Superior temporal gyrus (tissue), 1 donor: Measurements from ENCODE around the gene ST6GALNAC3.
"Not testable (repeated sequence)": the region's sequence is repeated elsewhere in the genome, so short reads cannot be mapped to it uniquely, and the experiment has no call there.

ENCODE experiments used
- DNase-seq: peaks from one replicate; pipeline ENCODE4 v3.0.0-alpha.2; 2016; ENCODE audit errors: extremely low spot score

The ST6GALNAC3 gene

DNA sequence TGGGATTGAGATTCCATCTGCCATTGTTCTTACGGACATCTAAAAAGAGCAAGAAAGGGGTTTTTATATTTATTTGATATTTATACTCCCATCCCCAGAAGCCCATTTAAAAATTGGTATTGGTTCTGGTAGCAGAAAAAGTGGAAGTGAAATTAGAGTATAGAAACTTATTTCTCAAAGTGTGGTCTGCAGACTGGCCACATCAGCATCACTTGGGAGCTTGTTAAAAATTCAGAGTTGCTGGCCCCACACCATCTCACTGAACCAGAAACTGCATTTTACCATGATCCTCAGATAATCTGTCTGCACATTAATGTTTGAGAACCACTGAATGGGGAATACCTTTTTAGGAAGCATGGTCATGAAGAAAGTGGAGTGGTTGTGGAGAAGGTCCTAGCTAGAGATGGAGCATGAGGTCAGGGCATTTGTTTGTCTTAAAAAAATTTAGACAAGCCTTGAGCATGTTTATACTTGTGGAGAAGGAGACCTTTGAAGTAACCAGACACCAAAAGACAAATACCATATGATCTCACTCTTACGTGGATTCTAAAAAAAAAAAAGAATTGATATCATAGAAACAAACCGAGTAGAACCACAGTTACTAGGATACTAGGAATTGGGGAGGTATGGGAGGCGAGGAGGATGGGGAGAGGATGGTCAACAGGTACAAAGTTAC is 116.3 kb downstream of the ST6GALNAC3 start:
- DNase-seq, result no peak

DNA sequence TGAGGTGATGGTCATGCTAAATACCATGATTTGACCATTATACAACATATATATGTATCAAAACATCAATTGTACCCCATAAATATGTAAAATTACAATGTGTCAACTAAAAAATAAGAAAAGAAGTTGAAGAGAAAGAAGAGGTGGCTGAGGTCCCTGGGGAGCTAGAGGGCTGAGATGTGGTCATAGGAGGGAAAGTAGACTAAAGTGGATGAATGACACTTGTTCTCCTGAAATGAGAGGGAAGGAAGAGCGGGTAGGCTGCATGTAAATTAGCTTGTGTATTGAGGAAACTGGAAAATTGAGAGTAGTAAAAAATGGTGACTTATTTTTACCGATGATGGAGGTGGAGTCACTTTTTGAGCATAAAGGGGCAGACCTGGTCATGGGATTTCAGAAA is 117.0 kb downstream of the ST6GALNAC3 start:
- DNase-seq, result no peak

DNA sequence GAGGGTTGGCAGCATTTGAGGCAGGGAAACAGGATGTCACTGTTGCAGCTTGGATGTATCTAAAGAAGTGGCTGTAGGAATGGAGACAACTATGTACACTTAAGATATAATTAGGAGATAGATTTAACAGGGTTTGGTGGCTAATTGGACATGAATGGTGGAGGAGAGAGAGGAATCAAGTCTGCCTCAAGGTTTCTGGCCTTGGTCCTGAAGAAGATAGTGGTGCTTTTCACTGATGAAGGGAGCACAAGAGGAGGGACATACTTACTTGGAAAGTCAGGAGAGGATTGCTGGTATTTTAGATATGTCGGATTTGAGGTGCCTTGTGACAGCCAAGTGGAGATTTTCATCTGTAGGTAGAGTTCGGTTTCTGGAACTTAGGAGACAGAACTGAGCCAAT is 123.9 kb downstream of the ST6GALNAC3 start:
- DNase-seq, result no peak

DNA sequence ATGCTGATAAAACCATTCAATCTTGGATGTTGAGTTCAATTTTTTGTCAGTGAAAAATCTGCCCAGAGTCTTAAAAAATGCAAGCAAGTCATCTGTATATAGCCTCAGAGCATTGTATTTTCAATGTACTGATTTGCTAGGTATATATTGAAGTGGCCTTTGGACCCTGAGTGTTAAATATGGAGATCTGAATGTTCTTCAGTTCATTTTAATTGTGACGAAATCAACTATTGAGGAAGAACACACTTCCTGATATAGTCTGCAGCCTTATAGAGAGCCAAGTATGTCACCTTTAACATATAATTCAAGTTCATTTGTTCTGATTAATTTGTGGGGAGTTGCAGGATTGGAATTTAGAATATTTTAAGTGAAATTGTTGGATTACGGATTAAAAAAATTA is 128.1 kb downstream of the ST6GALNAC3 start:
- no peak for DNase-seq

DNA sequence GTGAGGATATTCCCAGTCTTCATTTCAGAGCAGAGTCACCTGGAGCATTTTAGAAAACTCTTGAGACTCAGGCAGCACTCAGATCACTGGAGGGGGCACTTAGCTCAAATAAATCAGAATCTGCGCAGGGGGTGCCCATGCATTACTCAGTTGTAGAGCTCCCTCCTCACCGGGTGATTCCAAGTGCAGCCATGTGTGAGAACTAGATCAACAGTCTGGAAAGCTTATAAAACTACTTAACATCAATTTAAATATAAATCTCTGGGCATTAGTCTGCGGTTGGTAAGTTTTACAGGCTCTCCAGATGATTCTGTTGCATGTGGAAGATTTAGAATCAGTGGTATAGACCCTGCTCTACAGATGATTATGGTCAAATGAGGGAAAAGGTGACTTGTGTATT is 128.6 kb downstream of the ST6GALNAC3 start:
- DNase-seq, result no peak

DNA sequence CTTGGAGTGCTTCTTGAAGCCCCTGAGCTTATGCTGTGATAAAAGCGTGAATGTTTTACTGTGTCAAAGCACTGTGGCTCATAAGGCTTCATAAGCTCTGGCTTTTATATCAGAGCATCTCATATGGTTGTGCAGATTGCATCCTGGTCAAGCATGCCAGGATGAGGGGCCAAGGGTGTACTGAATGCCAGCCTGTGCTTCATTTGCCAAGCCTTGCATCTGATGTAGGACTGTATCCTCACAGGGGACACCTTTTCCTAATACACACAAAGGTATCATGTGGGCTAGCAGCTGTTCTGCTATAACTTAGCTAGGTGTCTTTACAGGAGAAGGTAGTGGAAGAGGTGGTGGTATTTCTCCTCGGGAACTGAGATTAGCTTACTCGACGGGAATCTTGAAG is 134.7 kb downstream of the ST6GALNAC3 start:
- DNase-seq, result no peak

DNA sequence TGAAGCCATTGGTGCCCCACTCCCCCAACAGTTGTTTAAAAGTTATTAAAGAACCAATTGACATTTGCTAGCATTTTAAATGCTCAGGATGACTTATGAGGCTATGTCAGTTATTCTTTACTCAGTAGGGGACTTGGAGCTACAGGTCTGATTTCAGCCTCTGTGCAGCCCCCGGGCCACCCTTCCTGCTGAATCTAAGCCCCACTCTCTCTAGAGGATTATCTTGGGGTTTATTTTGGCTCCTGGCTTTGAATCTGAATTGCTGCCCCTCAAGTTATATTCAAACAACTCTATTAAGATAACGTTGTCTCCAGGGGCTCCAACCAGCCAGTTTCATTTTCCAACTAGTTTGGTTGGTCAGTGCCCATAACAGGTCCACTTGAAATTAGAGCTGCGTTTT is 135.1 kb downstream of the ST6GALNAC3 start:
- no peak for DNase-seq

DNA sequence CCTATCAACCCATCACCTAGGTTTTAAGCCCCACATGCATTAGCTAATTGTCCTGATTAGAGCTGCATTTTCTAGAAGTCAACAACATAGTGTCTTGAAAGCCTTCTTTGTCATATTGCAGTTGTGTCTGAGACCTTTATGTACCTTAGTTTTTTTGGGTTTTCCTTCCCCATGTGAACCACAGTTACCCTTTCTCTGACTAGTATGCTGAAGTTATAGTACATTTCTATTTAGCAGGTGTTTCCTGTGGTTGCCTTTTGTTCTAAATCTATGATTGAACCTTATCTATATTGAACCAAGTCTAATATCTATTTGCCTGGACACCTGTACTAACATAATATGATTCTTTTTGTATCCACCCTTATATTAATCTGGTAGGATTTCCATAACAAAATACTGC is 135.6 kb downstream of the ST6GALNAC3 start:
- no peak for DNase-seq

DNA sequence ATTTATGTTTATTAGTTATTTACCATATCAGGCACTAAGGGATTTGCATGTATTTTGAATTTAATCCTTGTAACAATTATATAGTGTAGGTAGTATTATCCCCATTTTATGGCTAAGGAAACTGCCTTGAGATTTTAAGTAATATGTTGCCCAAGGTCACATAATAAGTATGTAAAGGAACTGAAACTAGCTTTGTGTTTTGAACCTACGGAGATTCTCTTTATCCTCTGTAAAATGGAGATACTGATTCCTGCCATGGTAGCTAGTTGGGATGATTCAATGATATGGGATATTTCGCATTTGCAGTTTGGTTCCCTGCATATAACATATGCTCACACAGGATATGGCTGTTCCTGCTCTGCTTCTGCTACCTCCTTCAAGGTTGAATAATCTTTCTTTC is 144.3 kb downstream of the ST6GALNAC3 start:
- DNase-seq, result no peak

DNA sequence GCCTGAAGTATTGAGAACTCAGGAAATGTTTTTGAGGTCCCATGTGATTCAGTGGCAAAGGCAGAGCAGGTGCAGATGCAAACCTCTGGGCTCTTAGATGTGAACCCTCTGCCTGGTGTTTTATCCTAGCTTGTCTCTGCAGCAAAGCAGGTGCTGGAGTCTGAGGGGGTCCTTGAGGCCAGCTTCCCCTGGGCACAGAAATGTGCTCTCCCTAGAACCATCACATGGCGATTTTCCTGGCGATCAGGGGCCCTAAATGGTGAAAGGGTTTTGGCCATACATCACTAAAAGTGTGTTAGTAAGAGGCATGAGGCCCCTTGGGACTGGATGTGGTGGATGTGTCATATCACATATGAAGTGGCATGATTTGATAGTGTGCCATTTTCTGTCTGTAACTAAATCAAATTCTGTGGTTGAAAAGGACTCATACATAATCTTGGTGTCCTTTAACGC is 144.8 kb downstream of the ST6GALNAC3 start:
- DNase-seq, result no peak

DNA sequence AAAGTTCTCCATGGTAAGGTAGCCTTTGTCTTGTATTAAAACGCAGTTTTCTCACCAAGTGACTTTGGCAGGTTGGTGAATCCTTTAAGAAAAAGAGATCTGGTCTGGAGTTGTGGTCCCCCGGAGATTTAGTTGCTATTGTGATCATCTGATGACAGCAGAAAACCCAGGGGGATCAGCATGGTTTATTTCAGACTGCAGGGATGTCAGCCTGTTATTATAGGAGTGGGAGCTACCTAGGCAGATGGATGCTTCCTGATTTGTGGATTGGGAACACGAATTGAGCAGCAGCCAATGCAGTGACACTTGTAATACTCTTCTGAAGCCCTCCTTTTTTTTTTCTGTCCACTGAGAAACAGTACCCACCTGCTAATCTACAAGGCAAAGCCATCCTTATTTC is 150.2 kb downstream of the ST6GALNAC3 start:
- no peak for DNase-seq

DNA sequence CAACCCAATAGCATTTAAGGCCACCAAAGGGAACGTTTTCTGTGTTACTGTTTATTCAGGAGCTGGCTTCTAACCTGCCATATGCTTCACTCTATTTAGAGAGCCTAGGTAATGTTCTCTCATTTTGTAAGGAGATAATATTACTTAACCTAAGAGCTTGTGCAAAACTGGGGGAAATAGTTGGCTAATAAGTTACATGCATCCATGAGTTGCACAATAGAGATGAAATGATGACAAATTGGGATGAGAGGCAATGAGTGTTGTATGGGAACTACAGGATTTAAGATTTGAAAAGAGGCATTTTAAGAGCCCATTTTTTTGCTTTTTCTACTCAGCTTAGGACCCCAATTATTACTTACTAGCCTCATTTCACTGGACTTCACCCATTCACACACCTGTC is 151.0 kb downstream of the ST6GALNAC3 start:
- no peak for DNase-seq

DNA sequence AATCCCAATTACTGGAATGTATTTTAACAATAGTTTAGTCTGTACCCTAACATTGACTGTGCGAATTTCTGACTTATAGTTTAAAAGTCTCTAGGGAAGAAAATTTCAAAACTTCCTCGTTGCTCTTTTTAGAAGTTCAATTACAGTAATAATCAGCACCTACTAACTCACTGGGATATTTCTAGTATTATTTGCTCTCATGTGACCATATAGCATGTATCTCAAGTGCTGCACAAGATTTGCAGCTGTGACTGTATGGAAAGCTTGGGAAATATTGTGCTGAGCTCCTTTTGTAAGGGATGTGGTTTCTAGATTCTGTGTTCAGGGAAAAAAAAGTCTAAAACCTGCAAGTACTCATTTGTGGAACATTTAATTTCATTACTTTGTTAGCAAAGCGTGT is 153.1 kb downstream of the ST6GALNAC3 start:
- DNase-seq, result no peak

DNA sequence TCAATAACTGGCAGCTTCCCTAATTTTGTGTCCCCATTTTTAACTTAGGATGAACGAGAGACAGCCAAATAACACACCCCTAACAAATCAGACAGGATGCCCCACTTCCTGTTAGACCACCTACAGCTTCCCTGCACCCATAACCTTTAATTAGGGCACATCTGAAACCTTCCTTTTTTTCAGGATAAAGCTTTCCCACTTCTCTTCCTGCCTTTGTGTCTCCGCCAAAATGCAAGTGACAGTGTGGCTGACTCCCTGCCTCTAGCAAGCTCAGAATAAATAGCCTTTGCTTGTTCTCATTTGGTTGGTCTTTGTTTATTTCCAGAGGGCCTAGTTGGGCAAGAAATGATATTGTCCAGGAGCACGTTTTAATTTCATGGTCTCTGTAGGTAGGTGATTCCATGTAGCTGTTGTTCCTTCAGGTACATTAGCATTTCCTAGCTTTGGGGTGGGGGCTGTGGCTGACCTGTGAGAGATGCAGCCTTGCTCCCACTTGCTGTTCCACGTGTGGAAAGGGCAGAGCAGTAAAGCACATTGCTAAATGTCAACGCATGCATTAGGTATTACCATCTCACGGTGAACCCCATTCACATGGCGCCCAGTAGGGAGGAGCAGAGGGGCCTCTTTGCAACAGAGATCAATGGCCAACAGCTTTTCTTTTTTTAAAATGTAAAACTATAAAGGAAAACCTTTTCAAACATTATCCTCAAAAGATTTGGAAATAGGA is 154.9 kb downstream of the ST6GALNAC3 start:
- DNase-seq, result no peak

DNA sequence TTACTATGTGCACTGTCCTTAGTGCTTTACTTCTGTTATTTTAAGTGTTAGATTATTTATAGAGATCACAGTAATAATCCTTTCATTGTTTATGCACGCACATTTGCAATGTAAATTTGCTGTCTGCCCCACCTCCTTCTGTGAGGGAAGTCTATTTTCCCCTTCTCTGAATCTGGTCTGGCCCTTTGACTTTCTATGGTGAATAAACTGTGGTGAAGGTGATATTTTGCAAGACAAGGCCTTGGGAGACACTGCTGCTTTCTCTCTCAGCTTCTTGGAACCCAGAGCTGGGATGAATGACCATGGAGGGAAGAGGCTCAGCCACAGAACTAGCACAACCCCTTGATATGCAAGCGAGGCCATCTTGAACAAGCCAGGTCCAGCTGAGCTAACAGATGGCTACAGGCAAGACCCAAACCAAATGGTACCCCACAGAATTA is 156.3 kb downstream of the ST6GALNAC3 start:
- no peak for DNase-seq

DNA sequence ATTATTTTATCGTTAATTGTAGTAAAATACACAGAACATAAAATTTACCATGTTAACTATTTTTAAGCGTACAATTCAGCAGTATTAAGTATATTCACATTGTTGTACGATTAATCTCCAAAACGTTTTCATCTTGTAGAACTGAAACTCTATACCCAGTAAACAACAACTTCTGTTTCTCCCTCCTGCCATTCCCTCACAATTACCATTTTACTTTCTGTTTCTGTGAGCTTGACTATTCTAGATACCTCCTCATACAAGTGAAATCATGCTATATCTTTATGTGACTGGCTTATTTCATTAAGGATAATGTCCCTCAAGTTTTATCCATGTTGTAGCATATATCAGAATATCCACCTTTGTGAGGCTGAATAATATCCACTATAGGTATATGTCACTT is 156.8 kb downstream of the ST6GALNAC3 start:
- DNase-seq, result no peak

DNA sequence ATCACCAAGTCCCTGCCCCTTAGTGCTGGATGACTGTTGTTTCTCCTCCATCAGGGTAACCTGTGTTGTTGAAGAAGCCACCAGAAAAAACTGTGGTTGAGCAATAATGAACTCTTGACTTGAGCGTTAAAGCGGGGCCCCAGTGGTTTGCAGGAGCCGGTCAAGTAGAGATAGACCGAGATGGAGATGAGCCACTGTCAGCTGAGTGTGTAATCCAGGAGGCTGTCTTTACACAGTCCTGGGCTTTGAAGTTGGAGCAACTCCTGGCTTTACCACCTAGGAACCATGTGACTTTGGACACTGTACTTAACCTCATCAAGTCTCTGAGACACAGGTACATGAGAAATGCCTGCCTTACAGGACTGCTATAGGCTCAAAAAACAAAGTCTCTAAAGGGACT is 158.1 kb downstream of the ST6GALNAC3 start:
- DNase-seq, result no peak

DNA sequence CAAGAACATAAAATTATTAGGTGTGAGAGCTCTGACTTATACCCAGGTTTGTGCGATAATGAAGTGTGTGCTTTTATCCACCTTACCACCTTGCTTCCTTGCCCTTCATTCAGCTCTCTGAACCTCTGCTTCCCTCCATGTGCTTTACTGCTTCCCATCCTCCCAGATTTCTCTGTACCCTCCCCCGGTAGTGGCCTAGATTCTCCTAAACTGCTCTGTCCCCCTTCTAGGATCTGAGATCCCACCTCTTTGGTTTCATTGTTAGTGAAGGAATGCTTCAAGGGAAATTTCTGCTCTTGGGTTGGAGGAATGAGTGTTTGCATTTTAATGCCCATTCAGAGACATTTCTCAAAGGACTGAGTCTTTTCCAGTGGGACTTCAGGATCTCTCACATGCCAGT is 159.5 kb downstream of the ST6GALNAC3 start:
- DNase-seq, result no peak

DNA sequence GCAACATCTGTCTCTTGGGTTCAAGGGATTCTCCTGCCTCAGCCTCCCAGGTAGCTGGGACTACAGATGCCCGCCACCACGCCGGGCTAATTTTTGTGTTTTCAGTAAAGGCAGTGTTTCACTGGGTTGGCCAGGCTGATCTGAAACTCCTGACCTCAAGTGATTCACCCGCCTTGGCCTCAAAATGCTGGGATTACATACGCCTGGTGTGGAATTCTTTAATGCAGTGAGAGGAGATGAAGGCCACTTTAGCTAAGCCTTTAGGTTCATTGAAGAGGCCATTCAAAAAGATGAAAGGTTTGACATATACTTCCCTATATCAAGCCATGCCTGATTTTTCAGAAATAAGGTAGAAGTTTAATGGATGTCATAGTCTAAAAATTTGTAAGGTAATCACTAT is 162.7 kb downstream of the ST6GALNAC3 start:
- DNase-seq, result no peak

DNA sequence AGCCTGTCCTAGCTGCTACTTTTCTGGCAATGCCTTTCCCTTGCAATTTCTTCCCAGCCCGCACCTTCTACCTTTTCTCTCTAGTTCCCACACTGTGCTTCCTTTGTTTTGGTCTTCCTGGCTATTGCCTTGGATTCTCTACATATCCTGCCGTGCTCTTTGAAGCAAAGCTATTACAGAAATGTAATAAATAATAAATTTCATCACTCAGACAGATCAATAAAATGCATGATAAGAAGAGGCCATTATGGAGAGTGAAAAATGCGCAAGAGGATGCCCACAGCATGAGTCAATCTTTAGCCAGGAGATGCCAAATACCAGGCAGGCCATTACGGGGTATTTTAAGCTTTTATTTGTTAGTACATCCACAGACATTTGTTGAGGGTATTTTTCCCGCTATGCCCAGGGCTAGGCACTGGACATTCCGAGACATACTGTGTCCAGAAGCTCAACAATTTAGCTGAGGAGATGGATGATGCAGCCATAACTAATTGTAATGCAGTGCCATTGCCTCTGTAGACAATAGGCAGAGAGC is 163.6 kb downstream of the ST6GALNAC3 start:
- DNase-seq, result no peak

DNA sequence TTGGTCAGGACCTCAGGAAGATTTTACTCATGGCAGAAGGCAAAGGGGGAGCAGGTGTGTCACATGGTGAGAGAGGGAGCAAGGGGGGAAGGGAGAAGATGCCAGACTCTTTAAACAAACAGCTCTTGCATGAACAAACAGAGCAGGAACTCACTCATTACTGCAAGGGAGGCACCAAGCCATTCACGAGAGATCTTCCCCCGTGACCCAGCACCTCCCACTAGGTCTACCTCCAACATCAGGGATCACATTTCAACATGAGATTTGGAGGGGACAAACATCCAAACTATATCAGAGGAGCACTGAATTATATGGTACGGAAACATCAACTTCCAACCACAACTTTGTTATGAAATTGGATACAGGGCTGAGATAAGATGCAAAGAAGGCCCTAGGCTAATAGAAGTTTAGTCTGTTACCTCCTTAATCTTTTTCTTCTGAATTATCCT is 164.9 kb downstream of the ST6GALNAC3 start:
- DNase-seq, result no peak

DNA sequence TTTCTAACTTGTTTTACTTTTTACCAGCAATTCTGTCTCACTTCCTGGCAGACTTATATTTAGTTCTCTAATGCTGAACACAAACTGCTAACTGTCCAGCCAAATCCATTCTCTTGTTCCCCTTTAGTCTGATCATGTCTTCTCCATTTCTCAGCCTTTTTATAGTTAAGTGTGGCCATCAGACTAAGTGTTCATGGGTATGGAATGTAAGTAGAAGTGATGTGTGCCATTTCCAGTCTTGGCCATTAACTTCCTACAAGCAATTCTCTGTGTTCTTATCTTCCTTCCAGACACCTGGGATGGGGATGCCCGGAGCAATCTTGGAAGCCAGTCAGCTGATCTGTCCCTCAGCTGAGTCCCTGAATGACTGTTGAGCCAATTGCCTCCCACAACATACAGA is 165.8 kb downstream of the ST6GALNAC3 start:
- no peak for DNase-seq

DNA sequence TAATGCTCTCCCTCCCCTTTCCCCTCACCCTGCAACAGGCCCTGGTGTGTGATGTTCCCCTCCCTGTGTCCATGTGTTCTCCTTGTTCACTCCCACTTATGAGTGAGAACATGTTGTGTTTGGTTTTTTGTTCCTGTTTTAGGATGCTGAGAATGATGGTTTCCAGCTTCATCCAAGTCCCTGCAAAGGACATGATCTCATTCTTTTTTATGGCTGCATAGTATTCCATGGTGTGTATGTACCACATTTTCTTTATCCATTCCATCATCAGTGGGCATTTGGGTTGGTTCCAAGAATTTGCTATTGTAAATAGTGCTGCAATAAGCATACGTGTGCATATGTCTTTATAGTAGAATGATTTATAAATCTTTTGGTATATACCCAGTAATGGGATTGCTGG is 168.0 kb downstream of the ST6GALNAC3 start:
- DNase-seq, result not testable (repeated sequence)
